GM12878 (cell line): Measurements from ENCODE around the gene RHBDD1. TPM values are rescaled to one million over a fixed set of nuclear protein-coding genes. Genes with fewer than 3 reads are reported as not detected.

Experiments used
- ATAC-seq: fragments of 200-7000 bp; cut with Tn5 transposase; 3 replicates; pipeline ENCODE4 v1.9.1; 2020; ENCODE audit warnings: mild to moderate bottlenecking, moderate library complexity
- BruUV-seq: library from RNA; stranded (reverse); fragments of 400-500 nt; replicated peaks from 2 replicates; lab custom pipeline; 2021; lab: Mats Ljungman, UMichigan
- CTCF ChIA-PET: fragments of 300-600 bp; sonication (Branson Sonifier 250); formaldehyde crosslinking; extraction: SDS; loops from one replicate; lab custom pipeline; 2021; ENCODE audit warnings: inconsistent platforms; lab: Yijun Ruan, JAX
- POLR2A ChIA-PET: fragments of 350-600 bp; formaldehyde crosslinking; extraction: SDS; loops from one replicate; lab custom pipeline; 2021; ENCODE audit warnings: inconsistent platforms; lab: Charles Lee
- RAD21 ChIA-PET: fragments of 300-600 bp; sonication (Branson Sonifier 250); formaldehyde crosslinking; loops from one replicate; lab custom pipeline; 2023; ENCODE audit warnings: antibody characterized with exemption; ENCODE audit not compliant: unreplicated experiment; lab: Charles Lee
- SMC1A ChIA-PET: fragments of 300-600 bp; sonication (Branson Sonifier 250); formaldehyde crosslinking; loops from one replicate; lab custom pipeline; 2023; ENCODE audit not compliant: unreplicated experiment, uncharacterized antibody; lab: Charles Lee
- DNase-seq: peaks from one replicate; pipeline ENCODE4 v3.0.0-alpha.2; 2011; ENCODE audit warnings: low read depth, low spot score
- FAIRE-seq: peaks from 3 replicates; lab custom pipeline; 2011; peaks lifted over from hg19 to GRCh38; lab: Jason Lieb, UNC
- H2AFZ ChIP-seq: 2 replicates; pipeline ENCODE4 v1.6.0; 2011; ENCODE audit warnings: low read depth, low read length, control low read depth; ENCODE audit not compliant: control insufficient read depth
- H3K27ac ChIP-seq: 2 replicates; pipeline ENCODE4 v1.5.1; 2011; ENCODE audit warnings: control low read depth; ENCODE audit not compliant: control insufficient read depth, insufficient read depth
- H3K27me3 ChIP-seq, 2 experiments: replicated peaks in 1 of 2; 2 replicates each; pipeline versions ENCODE4 v1.6.0 to v1.6.1; 2011; ENCODE audit warnings: low read length in 1 of 2; ENCODE audit not compliant: control insufficient read depth in 2 of 2, insufficient read depth in 2 of 2
- H3K36me3 ChIP-seq, 2 experiments: 2 replicates each; pipeline ENCODE4 v1.5.1; 2011; ENCODE audit warnings: low read length in 1 of 2; ENCODE audit not compliant: control insufficient read depth in 2 of 2, insufficient read depth in 2 of 2
- H3K4me1 ChIP-seq: 2 replicates; pipeline ENCODE4 v1.6.1; 2011; ENCODE audit warnings: mild to moderate bottlenecking, low read length, moderate library complexity, mixed read lengths; ENCODE audit not compliant: control insufficient read depth, insufficient read depth
- H3K4me2 ChIP-seq: 2 replicates; pipeline ENCODE4 v1.6.0; 2011; ENCODE audit warnings: control low read depth; ENCODE audit not compliant: control insufficient read depth, insufficient read depth
- H3K4me3 ChIP-seq: fragments of 200-600 bp; sonication (generic); 2 replicates; pipeline ENCODE4 v1.5.1; 2016
- H3K79me2 ChIP-seq: 2 replicates; pipeline ENCODE4 v1.6.0; 2011; ENCODE audit warnings: low read length; ENCODE audit not compliant: control insufficient read depth, insufficient read depth
- H3K9ac ChIP-seq: 2 replicates; pipeline ENCODE4 v1.8.0; 2011; ENCODE audit warnings: low read length, control low read depth, mixed read lengths; ENCODE audit not compliant: control insufficient read depth, insufficient read depth
- H3K9me3 ChIP-seq: replicated peaks from 3 replicates; pipeline ENCODE4 v1.5.1; 2011; ENCODE audit warnings: mild to moderate bottlenecking, low read length; ENCODE audit not compliant: control insufficient read depth, insufficient read depth
- H4K20me1 ChIP-seq: 2 replicates; pipeline ENCODE4 v1.6.0; 2011; ENCODE audit not compliant: control insufficient read depth, insufficient read depth
- CBFB ChIP-seq: IDR thresholded peaks from 2 replicates; pipeline ENCODE4 v1.6.1; 2016; ENCODE audit warnings: antibody characterized with exemption, low read depth
- EP300 ChIP-seq, 2 experiments: fragments of 150-350 bp in 1 of 2; IDR thresholded peaks; 2 replicates each; pipeline ENCODE4 v1.6.1; 2011 to 2012; ENCODE audit warnings: low read depth in 2 of 2, low read length in 2 of 2, borderline replicate concordance in 1 of 2, improper control_type of control experiment in 1 of 2, inconsistent platforms in 1 of 2; ENCODE audit not compliant: control insufficient read depth in 1 of 2
- FOXM1 ChIP-seq: IDR thresholded peaks from 2 replicates; pipeline ENCODE4 v1.6.1; 2012; ENCODE audit warnings: low read depth, mild to moderate bottlenecking, inconsistent platforms, low read length, moderate library complexity
- IKZF2 ChIP-seq, 2 experiments: fragments of 450-650 bp; IDR thresholded peaks; 2 replicates each; pipeline ENCODE4 v1.6.1; 2017; ENCODE audit warnings: mild to moderate bottlenecking in 2 of 2, moderate library complexity in 2 of 2
- JUNB ChIP-seq: IDR thresholded peaks from 2 replicates; pipeline ENCODE4 v1.6.1; 2016; ENCODE audit warnings: antibody characterized with exemption, mild to moderate bottlenecking
- MTA2 ChIP-seq: fragments of 450-650 bp; IDR thresholded peaks from 2 replicates; pipeline ENCODE4 v1.6.1; 2016; ENCODE audit warnings: low read depth, mild to moderate bottlenecking, moderate library complexity
- NFIC ChIP-seq: IDR thresholded peaks from 2 replicates; pipeline ENCODE4 v1.6.1; 2012; ENCODE audit warnings: low read depth, mild to moderate bottlenecking, inconsistent platforms, low read length, moderate library complexity
- RUNX3 ChIP-seq: IDR thresholded peaks from 2 replicates; pipeline ENCODE4 v1.6.1; 2012; ENCODE audit warnings: low read length, inconsistent platforms
- SKIL ChIP-seq: fragments of 450-650 bp; IDR thresholded peaks from 2 replicates; pipeline ENCODE4 v1.6.1; 2017; ENCODE audit warnings: mild to moderate bottlenecking, low read depth, inconsistent platforms; ENCODE audit not compliant: poor library complexity, severe bottlenecking
- TCF7 ChIP-seq: IDR thresholded peaks from 2 replicates; pipeline ENCODE4 v1.6.1; 2014; ENCODE audit warnings: antibody characterized with exemption, borderline replicate concordance
- ZBTB33 ChIP-seq: fragments of 450-650 bp; IDR thresholded peaks from 2 replicates; pipeline ENCODE4 v1.6.1; 2017; ENCODE audit warnings: mild to moderate bottlenecking
- ZNF24 ChIP-seq: fragments of 450-650 bp; IDR thresholded peaks from 2 replicates; pipeline ENCODE4 v1.6.1; 2017; ENCODE audit warnings: antibody characterized with exemption, mild to moderate bottlenecking
- WGBS: methylation state at CpG from one replicate; pipeline ENCODE4 v1.1.6; 2016; ENCODE audit warnings: low lambda C conversion rate; ENCODE audit not compliant: insufficient replicate concordance, insufficient coverage; ENCODE audit errors: missing lambda C conversion rate; 5-methylcytosine and 5-hydroxymethylcytosine counted together
- in situ Hi-C: fragments of 300-500 bp; cut with MboI; formaldehyde crosslinking; loops from 9 replicates; pipeline ENCODE4 v1.14.3; 2018; ENCODE audit warnings: mixed read lengths
- intact Hi-C: fragments of 100-400 bp; cut with micrococcal nuclease; formaldehyde crosslinking; loops from one replicate; pipeline ENCODE4 v1.14.2; 2022; ENCODE audit not compliant: unreplicated experiment
- polyA plus RNA-seq, 11 experiments: library from polyadenylated mRNA; depleted of rRNA in 4 of 11; unstranded in 6 of 11; stranded (reverse) in 5 of 11; fragments of >200 nt; fragmentation: Nextera tagmentation in 4 of 11; fragmentation: Illumina TruSeq in 1 of 11; extraction: Ambion mirVana in 4 of 11; extraction: Trizol in 1 of 11; gene quantifications; 1 replicate in 1 of 11; 2 replicates in 10 of 11; pipeline versions ENCODE4 v1.2.1 to v1.2.3, GENCODE V29; 2011 to 2016; ENCODE audit warnings: inconsistent platforms in 2 of 11, missing spikeins in 2 of 11, low read depth in 1 of 11
- total RNA-seq, 4 experiments: library from RNA; depleted of rRNA in 3 of 4; stranded (reverse); fragments of >200 nt in 3 of 4; fragmentation: Illumina TruSeq in 1 of 4; extraction: Trizol in 1 of 4; gene quantifications; 2 replicates each; pipeline versions ENCODE4 v1.2.1 to v1.2.3, GENCODE V29; 2013 to 2021

The RHBDD1 gene
- total and polyA plus RNA-seq, 10 of the 15 experiments (the other 5 are each of a cell fraction or from before 2014, with no cell fraction given) = 7.1 to 36.4 (median 14.7) TPM

GRCh38 chr2:226977775-226978190 lies 141.9 kb downstream of the RHBDD1 start:
- Histone ChIP-seq H3K79me2 (no peaks in the 10 kb centered on the region), H3K4me2 (no peak overlapping the region), H3K4me3 (no peak overlapping the region), H3K4me1 (no peaks in the 10 kb centered on the region; the same call in 1 of the 2 replicates), H3K9ac (no peak overlapping the region), H3K36me3 (peaks cover 0 to 3% of the 10 kb centered on the region in 2 experiments; a peak in 1 of 4 replicates), H4K20me1 (no peaks in the 10 kb centered on the region), H3K27me3 (no peaks in the 10 kb centered on the region), H3K27ac (no peak overlapping the region), H2AFZ (no peak overlapping the region), H3K9me3 (no peaks in the 10 kb centered on the region; the same call in 2 of the 3 replicates)
- ChIA-PET SMC1A (interaction anchor here (1.3 kb wide), 1 partner anchor 167 kb away, joined by 3 read pairs; no protein-coding TSS in a partner anchor), RAD21 (no interaction called here), CTCF (interaction anchor here (1.7 kb wide), 1 partner anchor 175 kb away, joined by 7 read pairs; no protein-coding TSS in a partner anchor), POLR2A (no interaction called here)
- intact Hi-C loops (no loop called here), in situ Hi-C loops (loop anchor here (25.0 kb wide), 1 partner anchor 765 kb away; no protein-coding TSS in a partner anchor)
- WGBS = 64% methylated on average over 2 of the region's 2 CpGs
- DNase-seq (no peak), ATAC-seq (peak; percentile 51; the same call in 2 of the 3 replicates), FAIRE-seq (no peak)
- BruUV-seq = no TSS peak
- 0 out of 2 replicates have a peak, but pooled peaks have one; percentile 31 for TF ChIP-seq FOXM1
- peak; percentile 24 to 25; a peak in 1 of 4 replicates for TF ChIP-seq IKZF2 (IDR thresholded peaks at IDR 0.05)
- TF ChIP-seq ZNF24 = no peak
- no peak for TF ChIP-seq SKIL
- TF ChIP-seq MTA2 = peak; percentile 55; the same call in 1 of the 2 replicates
- peak; percentile 65; the same call in 1 of the 2 replicates for TF ChIP-seq NFIC
- 0 out of 4 replicates have a peak, but pooled peaks of 1 of the 2 experiments have one; percentile 49 for TF ChIP-seq EP300 (IDR thresholded peaks at IDR 0.05; ENCODE audit: borderline replicate concordance in 1 of 2, control insufficient read depth in 1 of 2, low read depth in 2 of 2, low read length in 2 of 2)
- peak; percentile 95 for TF ChIP-seq TCF7
- TF ChIP-seq RUNX3 = peak; percentile 94
- peak; percentile 40; the same call in 1 of the 2 replicates for TF ChIP-seq JUNB
- TF ChIP-seq CBFB = peak; percentile 43; the same call in 1 of the 2 replicates
- no peak for TF ChIP-seq ZBTB33
